C4-2B (cell line): ENCODE results near the gene ETV6.

ENCODE experiments used
- H3K27ac ChIP-seq: fragments of 450-650 bp; 2 replicates; pipeline ENCODE4 v1.5.1; 2017
- CTCF ChIP-seq: fragments of 450-650 bp; conservative IDR thresholded peaks from 2 replicates; pipeline ENCODE4 v1.5.1; 2017; ENCODE audit warnings: mild to moderate bottlenecking
- ZFX ChIP-seq: fragments of 450-650 bp; IDR thresholded peaks from 2 replicates; pipeline ENCODE4 v1.6.1; 2017

Gene ETV6

GRCh38 chr12:11711651-11712327 lies 62.3 kb downstream of the ETV6 start:
- TF ChIP-seq ZFX (no peak), CTCF (no peak)
- H3K27ac ChIP-seq = no peak overlapping the region

- TF ChIP-seq ZFX (no peak), CTCF (no peak)
Observed at GRCh38 chr12:11712491-11712890, 63.0 kb downstream of the ETV6 start.

GRCh38 chr12:11713202-11713601 lies 63.7 kb downstream of the ETV6 start:
- no peak overlapping the region for H3K27ac ChIP-seq
- TF ChIP-seq ZFX (no peak), CTCF (no peak)

More at GRCh38 chr12:11712491-11712890, 63.0 kb downstream of the ETV6 start:
- H3K27ac ChIP-seq = no peak overlapping the region

GRCh38 chr12:11714626-11715025 lies 65.2 kb downstream of the ETV6 start:
- no peak for TF ChIP-seq CTCF
- no peak for TF ChIP-seq ZFX
- H3K27ac ChIP-seq = no peak overlapping the region

- no peak for TF ChIP-seq ZFX
- no peak overlapping the region for H3K27ac ChIP-seq
Observed at GRCh38 chr12:11715621-11716020, 66.1 kb downstream of the ETV6 start.

- H3K27ac ChIP-seq = no peak overlapping the region
- no peak for TF ChIP-seq ZFX
- TF ChIP-seq CTCF = no peak
Observed at GRCh38 chr12:11716794-11717518, 67.5 kb downstream of the ETV6 start.

GRCh38 chr12:11717519-11717961 lies 68.1 kb downstream of the ETV6 start:
- no peak for TF ChIP-seq CTCF
- no peak for TF ChIP-seq ZFX
- no peak overlapping the region for H3K27ac ChIP-seq

GRCh38 chr12:11718105-11718504 lies 68.6 kb downstream of the ETV6 start:
- H3K27ac ChIP-seq = no peak overlapping the region
- TF ChIP-seq ZFX (no peak), CTCF (no peak)
